HepG2 (cell line): Measurements from ENCODE around the gene RYR2. TPM values are rescaled to one million over a fixed set of nuclear protein-coding genes. Genes with fewer than 3 reads are reported as not detected.

ENCODE experiments used
- ATAC-seq: fragments of 200-7000 bp; cut with Tn5 transposase; 3 replicates; pipeline ENCODE4 v1.9.1; 2020; ENCODE audit warnings: mild to moderate bottlenecking, moderate library complexity
- BruUV-seq: library from RNA; stranded (reverse); fragments of 400-500 nt; replicated peaks from 2 replicates; lab custom pipeline; 2021; lab: Mats Ljungman, UMichigan
- CTCF ChIA-PET: fragments of 300-600 bp; formaldehyde crosslinking; extraction: SDS; loops from one replicate; lab custom pipeline; 2021; ENCODE audit warnings: low total read pairs, inconsistent platforms, low intra/inter-chr PET ratio; lab: Yijun Ruan, JAX
- POLR2A ChIA-PET: fragments of 350-600 bp; sonication (Branson Sonifier 250); formaldehyde crosslinking; loops from one replicate; lab custom pipeline; 2020; ENCODE audit warnings: antibody characterized with exemption, inconsistent platforms; lab: Yijun Ruan, JAX
- DNase-seq: peaks from one replicate; pipeline ENCODE4 v3.0.0-alpha.2; 2015; ENCODE audit warnings: low spot score
- FAIRE-seq: peaks from 3 replicates; lab custom pipeline; 2011; peaks lifted over from hg19 to GRCh38; lab: Jason Lieb, UNC
- H2AFZ ChIP-seq: one replicate; pipeline ENCODE4 v1.6.1; 2011; ENCODE audit warnings: low read length, inconsistent platforms
- H3K27ac ChIP-seq: fragments of 300-600 bp; 3 replicates; pipeline ENCODE4 v1.8.0; 2011; ENCODE audit warnings: mixed run types, mild to moderate bottlenecking, mixed read lengths, low read length, inconsistent platforms; ENCODE audit not compliant: insufficient read depth; ENCODE audit errors: extremely low read length
- H3K27me3 ChIP-seq, 2 experiments: fragments of 200-600 bp in 1 of 2; 2 replicates in 1 of 2; 3 replicates in 1 of 2; pipeline versions ENCODE4 v1.6.0 to v1.8.0; 2011; ENCODE audit warnings: low read length in 2 of 2, mild to moderate bottlenecking in 2 of 2, moderate library complexity in 2 of 2, inconsistent platforms in 1 of 2; ENCODE audit not compliant: insufficient read depth in 2 of 2, control insufficient read depth in 1 of 2
- H3K36me3 ChIP-seq, 2 experiments: fragments of 200-600 bp in 1 of 2; replicated peaks in 1 of 2; 2 replicates in 1 of 2; 3 replicates in 1 of 2; pipeline versions ENCODE4 v1.5.1 to v1.8.0; 2011; ENCODE audit warnings: low read length in 2 of 2, inconsistent platforms in 1 of 2; ENCODE audit not compliant: insufficient read depth in 2 of 2, control insufficient read depth in 1 of 2
- H3K4me1 ChIP-seq: 2 replicates; pipeline ENCODE4 v1.5.1; 2012; ENCODE audit warnings: low read length, inconsistent platforms; ENCODE audit not compliant: insufficient read depth
- H3K4me2 ChIP-seq: 2 replicates; pipeline ENCODE4 v1.6.0; 2011; ENCODE audit warnings: low read depth, low read length, inconsistent platforms
- H3K4me3 ChIP-seq, 3 experiments: fragments of 200-600 bp in 1 of 3; sonication (generic), shearing (Covaris generic) in 1 of 3; replicated peaks in 1 of 3; 2 replicates each; pipeline ENCODE4 v1.5.1; 2011 to 2016; ENCODE audit warnings: low read length in 3 of 3, inconsistent platforms in 2 of 3, low read depth in 2 of 3, mild to moderate bottlenecking in 2 of 3, control low read depth in 1 of 3, mixed read lengths in 1 of 3; ENCODE audit not compliant: insufficient read depth in 1 of 3
- H3K79me2 ChIP-seq: one replicate; pipeline ENCODE4 v1.6.1; 2011; ENCODE audit warnings: low read length, inconsistent platforms; ENCODE audit not compliant: insufficient read depth
- H3K9ac ChIP-seq: 2 replicates; pipeline ENCODE4 v1.6.0; 2011; ENCODE audit warnings: mild to moderate bottlenecking, low read depth, low read length, inconsistent platforms; ENCODE audit not compliant: insufficient read depth
- H3K9me3 ChIP-seq: 2 replicates; pipeline ENCODE4 v1.5.1; 2012; ENCODE audit warnings: mild to moderate bottlenecking, low read length
- H4K20me1 ChIP-seq: 2 replicates; pipeline ENCODE4 v1.6.0; 2011; ENCODE audit warnings: inconsistent platforms, mild to moderate bottlenecking, low read length, moderate library complexity; ENCODE audit not compliant: insufficient read depth
- ARNTL ChIP-seq: sonication (generic); formaldehyde crosslinking; IDR thresholded peaks from 2 replicates; pipeline ENCODE4 v1.4.0; 2020; ENCODE audit warnings: mild to moderate bottlenecking, missing genetic modification reagents
- ATF7 ChIP-seq, 2 experiments: fragments of 450-650 bp in 1 of 2; sonication (generic) in 1 of 2; formaldehyde crosslinking in 1 of 2; IDR thresholded peaks; 2 replicates each; pipeline versions ENCODE4 v1.4.0 to v1.6.1; 2016 to 2020; ENCODE audit warnings: antibody characterized with exemption in 1 of 2, mild to moderate bottlenecking in 1 of 2, missing genetic modification reagents in 1 of 2
- HNRNPL ChIP-seq: fragments of 200-400 bp; formaldehyde crosslinking; IDR thresholded peaks from 2 replicates; pipeline ENCODE4 v1.6.1; 2017; ENCODE audit warnings: mild to moderate bottlenecking, low read depth, low read length
- MTA3 ChIP-seq: sonication (generic); formaldehyde crosslinking; IDR thresholded peaks from 2 replicates; pipeline ENCODE4 v1.4.0; 2020; ENCODE audit warnings: missing genetic modification reagents
- PPARG ChIP-seq: conservative IDR thresholded peaks from 2 replicates; pipeline ENCODE4 v1.6.1; 2016; ENCODE audit warnings: missing biosample characterization, missing genetic modification reagents
- SCMH1 ChIP-seq: sonication (generic); formaldehyde crosslinking; IDR thresholded peaks from 2 replicates; pipeline ENCODE4 v1.9.0; 2021; ENCODE audit warnings: missing genetic modification reagents, mild to moderate bottlenecking, borderline replicate concordance
- TBL1XR1 ChIP-seq: fragments of 150-350 bp; IDR thresholded peaks from 2 replicates; pipeline ENCODE4 v1.6.1; 2014; ENCODE audit warnings: borderline replicate concordance, low read length; ENCODE audit not compliant: partially characterized antibody
- THAP11 ChIP-seq: IDR thresholded peaks from 2 replicates; pipeline ENCODE4 v1.6.1; 2016; ENCODE audit warnings: missing biosample characterization, missing genetic modification reagents
- ZNF607 ChIP-seq: sonication (generic); formaldehyde crosslinking; IDR thresholded peaks from 2 replicates; pipeline ENCODE4 v1.5.1; 2020; ENCODE audit warnings: missing genetic modification reagents, mild to moderate bottlenecking, borderline replicate concordance
- WGBS: methylation state at CpG from one replicate; pipeline ENCODE4 v1.1.6; 2017; ENCODE audit warnings: low lambda C conversion rate; 5-methylcytosine and 5-hydroxymethylcytosine counted together
- in situ Hi-C: cut with HindIII; loops from 2 replicates; pipeline ENCODE4 v1.10.0; 2017; ENCODE audit warnings: low pct_unique_long_range_greater_than_20kb; ENCODE audit not compliant: extremely low pct_ligation_motif_present
- intact Hi-C: fragments of 100-400 bp; cut with micrococcal nuclease; formaldehyde crosslinking; loops from one replicate; pipeline ENCODE4 v1.10.0; 2022; ENCODE audit not compliant: unreplicated experiment
- polyA plus RNA-seq, 8 experiments: library from polyadenylated mRNA; depleted of rRNA in 3 of 8; stranded (reverse) in 7 of 8; unstranded in 1 of 8; fragments of >200 nt; fragmentation: Illumina TruSeq in 4 of 8; extraction: Trizol in 4 of 8; gene quantifications; 2 replicates each; pipeline versions ENCODE4 v1.2.1 to v1.2.3, GENCODE V29; 2011 to 2016; ENCODE audit warnings: low read depth in 4 of 8, missing spikeins in 1 of 8, mixed read lengths in 1 of 8; ENCODE audit not compliant: insufficient read depth in 1 of 8
- total RNA-seq, 5 experiments: library from RNA; depleted of rRNA; stranded (reverse); fragments of >200 nt; fragmentation: Illumina TruSeq; extraction: Trizol; gene quantifications; 2 replicates each; pipeline ENCODE4 v1.2.3, GENCODE V29; 2016; ENCODE audit warnings: low read depth in 1 of 5
- TF ChIP-seq, protein P1 (sequence below): sonication (generic); formaldehyde crosslinking; IDR thresholded peaks from 2 replicates; pipeline ENCODE4 v1.4.0; 2020; ENCODE audit warnings: mild to moderate bottlenecking, missing genetic modification reagents
- TF ChIP-seq, protein P2 (sequence below): sonication (generic); formaldehyde crosslinking; IDR thresholded peaks from 2 replicates; pipeline ENCODE4 v1.8.0; 2022; ENCODE audit warnings: missing genetic modification reagents, mild to moderate bottlenecking, moderate library complexity, borderline replicate concordance
- TF ChIP-seq, protein P3 (sequence below): sonication (generic); formaldehyde crosslinking; IDR thresholded peaks from 2 replicates; pipeline ENCODE4 v1.5.1; 2020; ENCODE audit warnings: missing genetic modification reagents, mild to moderate bottlenecking, borderline replicate concordance

Gene RYR2
- total and polyA plus RNA-seq, 2 of the 13 experiments (the other 11 are each of a cell fraction or from before 2014, with no cell fraction given) = not detected

DNA sequence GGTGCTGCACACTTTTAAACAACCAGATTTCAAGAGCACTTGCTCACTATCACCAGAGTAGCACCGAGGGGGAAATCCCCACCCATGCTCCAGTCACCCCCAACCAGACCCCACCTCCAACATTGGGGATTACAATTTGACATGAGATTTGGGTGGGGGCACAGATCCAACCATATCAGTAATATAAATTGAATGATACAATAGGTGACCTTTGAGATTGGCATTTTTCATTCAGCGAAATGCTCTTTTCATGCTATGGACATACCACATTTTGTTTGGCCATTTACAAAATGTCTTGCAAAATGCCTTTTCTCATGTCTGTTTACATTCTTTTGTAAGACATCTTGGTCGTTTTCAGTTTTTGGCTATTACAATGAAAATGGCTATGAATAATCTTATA, 23.9 kb downstream of the RYR2 start:
- Histone ChIP-seq H3K9ac (no peak overlapping the region), H3K79me2 (no peaks in the 10 kb centered on the region), H2AFZ (no peak overlapping the region), H3K27me3 (peaks cover 0 to 4% of the 10 kb centered on the region in 2 experiments; a peak in 2 of 5 replicates), H3K4me1 (no peaks in the 10 kb centered on the region), H3K36me3 (no peaks in the 10 kb centered on the region), H3K4me3 (no peak overlapping the region), H4K20me1 (no peaks in the 10 kb centered on the region), H3K4me2 (no peak overlapping the region), H3K9me3 (no peaks in the 10 kb centered on the region), H3K27ac (no peak overlapping the region)
- no peak for FAIRE-seq
- no peak for ATAC-seq
- in situ Hi-C loops (no loop called here), intact Hi-C loops (no loop called here)
- POLR2A ChIA-PET = no interaction called here
- no TSS peak for BruUV-seq
- 9% methylated on average over 3 of the region's 3 CpGs for WGBS
- no peak for DNase-seq
- TF ChIP-seq ATF7 (IDR thresholded peaks at IDR 0.05) (peak; percentile 40; the same call in 1 of the 2 replicates), ATF7 (CRISPR knock-in tag; IDR thresholded peaks at IDR 0.05) (no peak)
- TF ChIP-seq, protein P1, sequence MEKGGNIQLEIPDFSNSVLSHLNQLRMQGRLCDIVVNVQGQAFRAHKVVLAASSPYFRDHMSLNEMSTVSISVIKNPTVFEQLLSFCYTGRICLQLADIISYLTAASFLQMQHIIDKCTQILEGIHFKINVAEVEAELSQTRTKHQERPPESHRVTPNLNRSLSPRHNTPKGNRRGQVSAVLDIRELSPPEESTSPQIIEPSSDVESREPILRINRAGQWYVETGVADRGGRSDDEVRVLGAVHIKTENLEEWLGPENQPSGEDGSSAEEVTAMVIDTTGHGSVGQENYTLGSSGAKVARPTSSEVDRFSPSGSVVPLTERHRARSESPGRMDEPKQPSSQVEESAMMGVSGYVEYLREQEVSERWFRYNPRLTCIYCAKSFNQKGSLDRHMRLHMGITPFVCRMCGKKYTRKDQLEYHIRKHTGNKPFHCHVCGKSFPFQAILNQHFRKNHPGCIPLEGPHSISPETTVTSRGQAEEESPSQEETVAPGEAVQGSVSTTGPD (CRISPR knock-in tag) = no peak
- CTCF ChIA-PET = no interaction called here

DNA sequence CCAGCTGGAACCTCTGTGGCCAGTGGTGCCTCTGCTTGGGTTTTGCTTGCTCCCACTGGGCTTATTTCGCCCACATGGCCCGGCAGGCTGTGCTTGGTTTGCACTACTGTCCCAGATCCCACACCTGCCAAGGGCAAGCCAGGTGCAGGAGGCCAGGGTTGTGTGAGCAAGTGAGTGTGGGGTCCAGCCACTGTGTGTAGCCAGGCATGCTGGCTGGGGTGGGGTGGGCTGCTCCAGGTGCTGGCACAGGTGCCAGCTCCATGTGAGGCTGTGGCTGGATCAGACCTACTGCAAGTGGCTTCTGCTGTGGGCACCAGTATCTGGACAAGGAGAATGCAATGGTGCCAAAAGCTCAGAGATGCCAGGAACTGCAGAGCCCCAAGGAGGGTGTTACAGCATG, 28.5 kb downstream of the RYR2 start:
- POLR2A ChIA-PET = no interaction called here
- no peak for DNase-seq
- Histone ChIP-seq H3K9ac (no peak overlapping the region), H2AFZ (no peak overlapping the region), H3K27me3 (peaks cover 0 to 4% of the 10 kb centered on the region in 2 experiments; a peak in 1 of 5 replicates), H3K4me2 (no peak overlapping the region), H3K4me1 (no peaks in the 10 kb centered on the region), H3K4me3 (no peak overlapping the region), H4K20me1 (no peaks in the 10 kb centered on the region), H3K79me2 (no peaks in the 10 kb centered on the region), H3K9me3 (no peaks in the 10 kb centered on the region), H3K36me3 (no peaks in the 10 kb centered on the region), H3K27ac (no peak overlapping the region)
- no TSS peak for BruUV-seq
- FAIRE-seq = no peak
- WGBS = 0% methylated on average over 2 of the region's 2 CpGs
- in situ Hi-C loops (no loop called here), intact Hi-C loops (no loop called here)
- CTCF ChIA-PET = no interaction called here
- ATAC-seq = no peak
- no peak for TF ChIP-seq SCMH1 (CRISPR knock-in tag)
- TF ChIP-seq ZNF607 (CRISPR knock-in tag) = no peak
- TF ChIP-seq, protein P2, sequence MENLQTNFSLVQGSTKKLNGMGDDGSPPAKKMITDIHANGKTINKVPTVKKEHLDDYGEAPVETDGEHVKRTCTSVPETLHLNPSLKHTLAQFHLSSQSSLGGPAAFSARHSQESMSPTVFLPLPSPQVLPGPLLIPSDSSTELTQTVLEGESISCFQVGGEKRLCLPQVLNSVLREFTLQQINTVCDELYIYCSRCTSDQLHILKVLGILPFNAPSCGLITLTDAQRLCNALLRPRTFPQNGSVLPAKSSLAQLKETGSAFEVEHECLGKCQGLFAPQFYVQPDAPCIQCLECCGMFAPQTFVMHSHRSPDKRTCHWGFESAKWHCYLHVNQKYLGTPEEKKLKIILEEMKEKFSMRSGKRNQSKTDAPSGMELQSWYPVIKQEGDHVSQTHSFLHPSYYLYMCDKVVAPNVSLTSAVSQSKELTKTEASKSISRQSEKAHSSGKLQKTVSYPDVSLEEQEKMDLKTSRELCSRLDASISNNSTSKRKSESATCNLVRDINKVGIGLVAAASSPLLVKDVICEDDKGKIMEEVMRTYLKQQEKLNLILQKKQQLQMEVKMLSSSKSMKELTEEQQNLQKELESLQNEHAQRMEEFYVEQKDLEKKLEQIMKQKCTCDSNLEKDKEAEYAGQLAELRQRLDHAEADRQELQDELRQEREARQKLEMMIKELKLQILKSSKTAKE (CRISPR knock-in tag) = no peak
- no peak for TF ChIP-seq THAP11
- TF ChIP-seq PPARG (CRISPR knock-in tag) = no peak
- no peak for TF ChIP-seq TBL1XR1
- TF ChIP-seq MTA3 = no peak
- TF ChIP-seq ARNTL (CRISPR knock-in tag) = no peak
- TF ChIP-seq, protein P3, sequence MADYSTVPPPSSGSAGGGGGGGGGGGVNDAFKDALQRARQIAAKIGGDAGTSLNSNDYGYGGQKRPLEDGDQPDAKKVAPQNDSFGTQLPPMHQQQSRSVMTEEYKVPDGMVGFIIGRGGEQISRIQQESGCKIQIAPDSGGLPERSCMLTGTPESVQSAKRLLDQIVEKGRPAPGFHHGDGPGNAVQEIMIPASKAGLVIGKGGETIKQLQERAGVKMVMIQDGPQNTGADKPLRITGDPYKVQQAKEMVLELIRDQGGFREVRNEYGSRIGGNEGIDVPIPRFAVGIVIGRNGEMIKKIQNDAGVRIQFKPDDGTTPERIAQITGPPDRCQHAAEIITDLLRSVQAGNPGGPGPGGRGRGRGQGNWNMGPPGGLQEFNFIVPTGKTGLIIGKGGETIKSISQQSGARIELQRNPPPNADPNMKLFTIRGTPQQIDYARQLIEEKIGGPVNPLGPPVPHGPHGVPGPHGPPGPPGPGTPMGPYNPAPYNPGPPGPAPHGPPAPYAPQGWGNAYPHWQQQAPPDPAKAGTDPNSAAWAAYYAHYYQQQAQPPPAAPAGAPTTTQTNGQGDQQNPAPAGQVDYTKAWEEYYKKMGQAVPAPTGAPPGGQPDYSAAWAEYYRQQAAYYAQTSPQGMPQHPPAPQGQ = no peak
- TF ChIP-seq HNRNPL = no peak
